ENCODE results near the gene SEC61B.

GRCh38 chr9:99213197-99213596 is 8.9 kb upstream of the SEC61B start:
- no peak for TF ChIP-seq CTCF (IDR thresholded peaks at IDR 0.05)
- no peak for TF ChIP-seq POLR2A (IDR thresholded peaks at IDR 0.05)
